Keratinocyte (primary cell): ENCODE data around the gene RNF157.

Experiments
- CTCF ChIP-seq, 3 experiments: IDR thresholded peaks in 1 of 3; conservative IDR thresholded peaks in 1 of 3; optimal IDR thresholded peaks in 1 of 3; 2 replicates in 2 of 3; 3 replicates in 1 of 3; pipeline versions ENCODE3 to v1.5.1; 2011; ENCODE audit warnings: low read length in 3 of 3, mild to moderate bottlenecking in 3 of 3, moderate library complexity in 2 of 3, control low read depth in 1 of 3, inconsistent platforms in 1 of 3; ENCODE audit not compliant: insufficient read depth in 2 of 3; ENCODE audit errors: extremely low read depth in 1 of 3
- EZH2 ChIP-seq: IDR thresholded peaks from one replicate; pipeline ENCODE4 v1.6.1; 2012; ENCODE audit warnings: inconsistent platforms, mild to moderate bottlenecking, low read length, moderate library complexity

- TF ChIP-seq CTCF (optimal IDR thresholded peaks at IDR 0.05 in 1 of 3, IDR thresholded peaks at IDR 0.05 in 1 of 3, conservative IDR thresholded peaks at IDR 0.05 in 1 of 3; ENCODE audit: extremely low read depth in 1 of 3, insufficient read depth in 2 of 3, low read length in 3 of 3), result no peak
- no peak for TF ChIP-seq EZH2
Observed at GRCh38 chr17:76255801-76256429, 15.6 kb upstream of the RNF157 start.
